Middle frontal gyrus (tissue), 1 donor: Measurements from ENCODE around the gene IL18.
"Not testable (repeated sequence)": the region's sequence is repeated elsewhere in the genome, so short reads cannot be mapped to it uniquely, and the experiment has no call there.

Experiments used
- DNase-seq: peaks from one replicate; pipeline ENCODE4 v3.0.0-alpha.2; 2015; ENCODE audit warnings: low spot score; ENCODE audit errors: extremely low spot score

The IL18 gene

DNA sequence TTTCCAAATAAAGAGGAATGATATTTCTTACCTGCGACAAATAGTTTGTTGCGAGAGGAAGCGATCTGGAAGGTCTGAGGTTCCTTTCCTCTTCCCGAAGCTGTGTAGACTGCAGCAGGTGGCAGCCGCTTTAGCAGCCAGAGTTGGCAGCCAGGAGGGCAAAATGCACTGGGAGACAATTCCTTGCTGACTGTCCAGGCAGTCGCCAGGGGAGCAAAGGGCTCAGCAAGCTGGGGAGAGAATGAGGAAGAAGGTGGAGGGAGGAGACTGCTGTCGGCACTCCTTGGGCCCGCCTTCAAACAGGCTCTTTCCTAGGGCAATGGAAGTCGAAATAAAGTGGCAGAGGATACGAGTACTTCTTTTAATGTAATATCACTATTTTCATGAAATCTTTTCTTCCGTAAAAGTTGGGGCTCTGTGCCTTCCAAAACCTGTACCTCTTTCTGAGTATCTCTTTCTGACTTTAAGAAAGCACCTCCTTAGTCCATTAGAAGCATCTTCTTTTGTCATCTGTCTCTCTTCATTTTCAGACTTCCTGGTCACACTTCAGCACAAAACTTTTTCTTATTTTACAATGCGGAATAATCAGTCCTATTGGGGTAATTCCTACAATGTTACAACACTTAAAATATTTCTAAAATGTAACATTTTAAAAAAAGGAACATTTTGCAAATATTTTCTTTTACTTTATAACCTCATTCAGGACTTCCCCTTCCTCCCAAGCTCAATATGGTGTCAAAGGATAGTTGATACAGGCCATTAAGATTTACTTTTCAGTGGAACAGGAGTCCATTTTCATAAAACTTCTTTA is at the start of gene IL18:
Gene IL18, minus strand, starts transcription at position 220 of the 811 bp plus-strand sequence. CDS start 9,041 bp downstream, outside the sequence.
- DNase-seq = no peak

DNA sequence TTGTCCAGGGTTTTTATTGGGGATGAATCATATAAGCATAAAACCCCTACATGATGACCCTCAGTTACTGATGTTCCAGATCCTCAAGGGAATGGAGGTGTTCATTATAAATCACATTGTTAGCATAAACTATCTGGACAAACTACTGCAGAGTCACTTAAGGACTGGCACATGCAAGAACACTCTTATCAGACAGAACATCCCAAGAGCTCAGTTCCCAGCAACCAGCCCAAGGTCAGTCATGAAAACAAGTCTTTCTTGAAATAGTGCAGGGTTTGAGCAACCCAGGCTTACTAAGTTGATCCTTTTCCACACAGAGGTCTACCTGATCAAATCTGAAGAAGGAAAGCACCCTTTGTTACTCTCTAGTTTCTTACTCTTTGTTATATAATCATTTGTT is 48.8 kb upstream of the IL18 start:
- no peak for DNase-seq

DNA sequence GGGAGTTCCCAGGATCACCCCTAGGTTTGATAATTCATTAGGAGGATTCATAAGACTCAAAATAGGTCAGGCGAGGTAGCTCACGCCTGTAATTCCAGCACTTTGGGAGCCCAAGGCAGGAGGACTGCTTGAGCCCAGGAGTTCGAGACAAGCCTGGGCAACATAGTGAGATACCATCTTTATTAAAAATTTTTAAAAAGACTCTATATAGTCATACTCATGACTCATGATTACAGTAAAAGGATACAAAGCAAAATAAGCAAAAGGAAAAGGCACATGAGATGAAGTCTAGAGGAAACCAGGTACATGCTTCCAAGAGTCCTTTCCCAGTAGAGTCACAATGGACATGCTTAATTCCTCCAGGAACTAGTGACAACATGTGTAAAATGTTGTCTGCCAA is 48.4 kb upstream of the IL18 start:
- DNase-seq = no peak

DNA sequence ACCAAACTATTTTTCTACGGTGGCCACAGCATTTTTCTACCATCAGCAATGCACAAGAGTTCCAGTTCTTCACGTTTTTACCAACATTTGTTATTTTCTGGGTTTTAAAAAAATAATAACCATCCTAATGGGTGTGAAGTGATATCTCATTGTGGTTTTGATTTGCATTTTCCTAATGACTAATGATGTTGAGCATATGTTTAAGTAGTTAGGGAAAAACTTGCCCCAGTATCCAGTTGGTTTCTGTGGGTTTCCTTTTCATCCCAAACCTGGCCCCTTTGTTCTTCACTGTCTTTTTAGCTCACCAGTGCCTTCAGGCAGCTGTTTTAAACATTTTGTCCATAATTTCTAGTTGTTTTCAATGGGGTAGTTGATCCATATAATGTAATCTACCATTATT is 47.6 kb upstream of the IL18 start:
- DNase-seq = no peak

DNA sequence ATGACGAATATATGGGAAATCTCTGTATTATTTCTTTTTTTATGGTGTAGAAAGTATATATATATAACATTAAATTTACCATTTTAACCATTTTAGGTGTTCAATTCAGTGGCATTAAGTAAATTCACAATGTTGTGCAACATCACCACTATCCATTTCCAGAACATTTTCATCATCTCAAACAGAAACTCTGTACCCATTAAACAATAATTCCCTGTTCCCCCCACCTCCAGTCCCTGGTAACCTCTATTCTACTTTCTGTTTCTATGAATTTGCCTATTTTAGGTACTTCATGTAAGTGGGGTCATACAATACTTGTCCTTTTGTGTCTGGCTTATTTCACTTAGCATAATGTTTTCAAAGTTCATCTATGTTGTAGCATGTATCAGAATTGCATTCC is 47.0 kb upstream of the IL18 start:
- DNase-seq = no peak

DNA sequence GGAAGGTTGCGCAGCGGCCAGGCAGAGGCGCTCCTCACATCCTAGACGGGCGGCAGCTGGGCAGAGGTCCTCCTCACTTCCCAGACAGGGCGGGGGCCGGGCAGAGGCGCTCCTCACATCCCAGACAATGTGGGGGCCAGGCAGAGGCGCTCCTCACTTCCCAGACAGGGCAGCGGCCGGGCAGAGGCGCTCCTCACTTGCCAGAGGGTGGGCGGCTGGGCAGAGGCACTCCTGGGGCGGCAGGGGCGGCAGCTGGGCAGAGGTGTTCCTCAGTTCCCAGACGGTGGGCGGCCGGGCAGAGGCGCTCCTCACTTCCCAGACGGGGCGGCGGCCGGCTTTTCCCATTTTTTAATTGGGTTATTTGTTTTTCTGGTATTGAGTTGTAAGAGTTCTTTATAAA is 42.2 kb upstream of the IL18 start:
- DNase-seq = no peak

DNA sequence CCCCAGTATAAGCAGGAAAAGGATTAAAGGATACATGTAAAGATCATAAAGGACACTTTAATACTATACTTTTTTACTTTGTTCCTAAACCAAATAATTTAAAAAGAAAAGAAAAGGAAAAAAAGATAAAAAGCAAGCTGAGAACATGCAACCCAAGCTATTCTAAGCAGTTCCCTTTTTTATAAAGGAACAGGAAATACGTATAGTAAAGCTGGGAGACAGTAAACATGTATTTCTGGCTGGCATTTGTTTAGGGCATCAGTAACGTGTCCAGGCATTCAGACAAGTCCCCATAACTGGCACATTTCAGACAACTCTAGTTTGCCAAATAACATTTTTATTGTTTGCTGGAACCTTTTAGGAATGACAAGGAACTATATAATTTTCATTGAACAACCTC is 36.4 kb upstream of the IL18 start:
- no peak for DNase-seq

DNA sequence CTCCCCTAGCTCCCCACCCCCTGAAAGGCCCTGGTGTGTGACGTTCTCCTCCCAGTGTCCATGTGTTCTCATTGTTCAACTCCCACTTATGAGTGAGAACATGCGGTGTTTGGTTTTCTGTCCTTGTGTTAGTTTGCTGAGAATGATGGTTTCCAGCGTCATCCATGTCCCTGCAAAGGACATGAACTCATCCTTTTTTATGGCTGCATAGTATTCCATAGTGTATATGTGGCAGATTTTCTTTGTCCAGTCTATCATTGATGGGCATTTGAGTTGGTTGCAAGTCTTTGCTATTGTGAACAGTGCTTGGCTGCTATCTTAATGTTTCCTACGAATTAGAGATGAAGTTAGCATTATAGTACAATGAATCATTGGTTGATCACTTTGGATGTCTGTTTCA is 35.2 kb upstream of the IL18 start:
- not testable (repeated sequence) for DNase-seq

DNA sequence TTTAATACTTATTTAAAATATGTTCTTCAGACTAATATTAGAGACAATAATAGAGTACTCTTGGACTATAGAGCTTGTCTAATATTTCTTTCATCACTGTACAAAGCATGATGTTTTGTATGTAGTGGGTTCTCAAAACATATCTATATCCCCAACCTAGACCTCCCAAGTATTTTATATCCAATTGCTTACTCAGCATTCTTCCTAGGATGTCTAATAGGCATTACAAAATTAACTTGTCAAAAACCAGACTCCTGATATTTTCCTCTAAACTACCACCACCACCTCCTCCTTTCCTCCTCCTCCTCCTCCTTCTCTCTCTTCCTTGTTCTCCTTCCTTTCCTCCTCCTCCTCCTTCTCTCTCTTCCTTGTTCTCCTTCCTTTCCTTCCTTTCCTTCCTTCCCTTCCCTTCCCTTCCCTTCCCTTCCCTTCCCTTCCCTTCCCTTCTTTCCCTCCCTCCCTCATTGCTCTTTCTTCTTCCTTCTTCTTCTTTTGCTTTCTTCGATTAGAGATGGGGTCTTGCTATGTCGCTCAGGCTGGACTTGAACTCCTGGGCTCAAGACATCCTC is 32.7 kb upstream of the IL18 start:
- DNase-seq = no peak

DNA sequence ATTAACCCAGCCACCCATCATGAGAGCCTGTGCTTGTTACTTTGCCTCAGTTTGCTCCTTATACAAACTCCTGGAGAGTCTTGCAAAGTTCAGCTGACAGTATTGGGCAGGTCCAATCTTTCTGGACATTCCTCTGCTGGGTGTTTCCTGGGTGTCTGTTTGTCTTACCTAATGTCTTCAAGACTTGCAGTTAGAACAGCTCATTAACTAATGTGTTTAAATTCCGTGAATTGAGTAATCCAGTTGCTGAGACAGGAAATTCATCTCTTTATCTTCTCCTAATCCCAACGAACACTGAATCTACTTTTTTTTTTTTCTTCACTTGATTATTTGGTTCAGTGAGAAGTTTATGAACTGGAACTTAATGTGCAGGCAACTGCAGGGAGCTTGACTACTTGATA is 32.1 kb upstream of the IL18 start:
- DNase-seq = no peak

DNA sequence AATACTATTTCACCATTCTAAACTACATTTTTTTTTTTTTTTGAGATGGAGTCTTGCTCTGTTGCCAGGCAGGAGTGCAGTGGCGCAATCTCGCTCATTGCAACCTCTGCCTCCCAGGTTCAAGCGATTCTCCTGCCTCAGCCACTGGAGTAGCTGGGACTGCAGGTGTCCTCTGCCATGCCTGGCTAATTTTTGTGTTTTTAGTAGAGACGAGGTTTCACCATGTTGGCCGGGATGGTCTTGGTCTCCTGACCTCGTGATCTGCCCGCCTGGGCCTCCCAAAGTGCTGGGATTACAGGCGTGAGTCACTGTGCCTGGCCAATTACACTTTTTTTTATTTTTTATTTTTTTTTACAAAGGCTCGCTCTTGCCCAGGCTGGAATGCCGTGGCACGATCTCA is 31.2 kb upstream of the IL18 start:
- DNase-seq = not testable (repeated sequence)

DNA sequence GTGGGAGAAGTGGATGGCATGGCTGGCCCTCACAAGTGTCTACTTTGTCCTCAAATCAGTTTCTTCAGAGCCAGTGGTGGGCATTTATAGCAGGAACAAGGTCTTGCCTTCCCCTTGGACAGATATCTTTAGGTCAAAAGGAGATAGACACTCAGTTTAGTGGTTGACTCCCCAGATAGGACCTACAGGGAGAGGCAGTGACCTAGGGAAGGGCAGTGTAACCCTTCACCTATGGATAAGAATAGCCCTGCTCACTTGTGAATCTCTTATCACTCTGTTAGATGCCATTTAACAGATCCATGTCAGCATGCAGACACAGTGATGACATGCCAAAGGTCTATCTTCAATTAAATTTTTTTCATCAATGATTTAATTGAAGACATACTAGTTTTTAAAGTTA is 22.4 kb upstream of the IL18 start:
- DNase-seq = no peak

DNA sequence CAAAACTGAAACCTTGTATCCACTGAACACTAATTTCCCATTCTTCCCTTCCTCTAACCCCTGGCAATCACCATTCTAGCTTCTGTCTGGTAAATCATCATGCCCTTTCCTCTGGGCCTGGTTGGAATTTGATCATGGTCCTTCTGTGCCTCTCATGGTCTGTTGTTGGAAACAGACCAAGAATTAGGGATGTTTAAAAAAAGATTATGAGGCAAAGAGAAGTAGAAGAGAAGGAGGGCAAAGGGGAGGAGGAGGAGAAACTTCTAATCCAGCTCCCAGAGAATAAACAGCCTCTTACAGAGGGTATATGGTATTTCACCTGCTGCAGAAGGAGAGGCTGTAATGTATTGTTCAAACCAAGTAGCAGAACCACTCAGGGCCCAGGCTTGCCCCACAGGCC is 22.0 kb upstream of the IL18 start:
- DNase-seq = no peak

DNA sequence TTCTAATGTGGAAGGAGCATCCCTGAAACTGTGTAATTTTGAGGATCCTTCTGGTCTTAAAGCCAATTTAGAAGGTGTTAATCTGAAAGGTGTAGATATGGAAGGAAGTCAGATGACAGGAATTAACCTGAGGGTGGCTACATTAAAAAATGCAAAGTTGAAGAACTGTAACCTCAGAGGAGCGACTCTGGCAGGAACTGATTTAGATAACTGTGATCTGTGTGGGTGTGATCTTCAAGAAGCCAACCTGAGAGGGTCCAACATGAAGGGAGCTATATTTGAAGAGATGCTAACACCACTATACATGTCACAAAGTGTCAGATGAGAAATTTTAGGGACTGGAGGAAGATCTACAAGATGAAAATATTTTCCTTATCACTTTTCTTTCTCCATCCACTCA is 19.0 kb upstream of the IL18 start:
- no peak for DNase-seq

DNA sequence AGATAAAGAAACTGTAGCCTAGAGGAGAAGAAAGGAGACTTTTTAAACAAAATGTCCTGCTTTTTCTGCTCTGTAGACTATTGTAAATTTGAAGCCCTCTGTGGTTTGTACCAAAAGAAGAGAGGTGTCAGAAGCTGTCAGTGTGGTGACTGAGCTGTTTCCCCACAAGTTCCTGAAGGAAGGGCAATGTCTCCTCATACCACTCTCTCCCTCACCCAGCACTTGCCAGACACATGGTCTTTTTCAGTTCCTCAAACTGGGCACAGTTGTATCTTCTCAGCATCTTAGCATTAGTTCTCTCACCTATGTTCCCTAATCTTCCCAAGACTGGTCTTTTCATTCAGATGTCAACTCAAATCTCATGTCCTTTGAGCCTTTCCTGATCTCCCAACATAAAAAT is 15.7 kb upstream of the IL18 start:
- no peak for DNase-seq

DNA sequence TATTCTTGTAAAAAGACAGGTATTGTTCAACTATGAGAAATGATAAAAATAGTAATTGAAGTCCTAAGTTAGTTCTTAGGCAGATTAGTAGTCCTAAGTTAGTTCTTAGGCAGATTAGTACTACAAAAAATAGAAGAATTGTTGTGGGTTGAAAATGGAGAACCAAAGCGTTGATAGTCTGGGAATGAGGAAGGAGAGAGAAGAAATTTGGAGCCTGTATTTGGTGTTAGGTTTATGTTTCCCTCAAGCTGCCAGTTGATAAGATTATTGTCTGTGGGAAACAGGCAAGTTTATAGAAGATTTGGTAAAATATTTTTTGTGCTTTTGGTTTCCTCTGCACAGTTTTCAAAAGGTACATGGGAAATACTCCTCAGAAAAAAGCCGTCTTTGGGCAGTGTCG is 15.0 kb upstream of the IL18 start:
- no peak for DNase-seq

DNA sequence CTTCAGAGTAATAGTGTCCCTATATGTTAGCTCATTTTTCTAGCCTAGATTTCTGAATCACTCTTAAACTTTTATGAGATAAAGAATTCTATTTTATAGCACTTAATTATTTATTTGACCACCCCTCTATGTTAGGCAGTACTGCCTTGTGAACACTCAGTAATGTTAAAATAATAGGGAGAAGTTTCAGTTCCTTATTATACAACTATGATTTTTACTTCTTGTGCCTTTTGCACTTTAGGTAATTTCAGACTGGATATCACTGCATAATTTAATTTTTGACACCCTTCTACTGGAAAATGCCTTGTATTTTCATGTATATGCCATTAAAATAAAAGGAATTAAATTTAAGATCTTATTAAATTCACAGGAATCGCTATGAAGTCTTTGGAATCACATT is 14.5 kb upstream of the IL18 start:
- DNase-seq = no peak

DNA sequence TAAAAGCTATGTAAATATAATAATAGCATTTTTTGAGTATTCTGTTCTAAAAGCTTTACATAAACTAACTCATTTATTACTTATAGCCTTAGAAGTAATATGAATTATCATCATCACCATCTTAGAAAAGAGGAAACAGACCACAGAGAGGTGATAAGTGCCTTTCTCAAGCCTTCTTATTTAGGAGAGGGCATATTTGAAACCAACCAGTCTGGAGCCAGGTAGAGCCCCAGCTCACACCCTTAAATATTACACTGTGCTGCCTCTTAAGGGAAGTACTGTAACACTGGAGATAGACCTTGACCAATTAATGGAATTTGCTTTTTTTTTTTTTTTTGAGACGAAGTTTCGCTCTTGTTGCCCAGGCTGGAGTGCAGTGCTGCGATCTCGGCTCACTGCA is 13.7 kb upstream of the IL18 start:
- no peak for DNase-seq

DNA sequence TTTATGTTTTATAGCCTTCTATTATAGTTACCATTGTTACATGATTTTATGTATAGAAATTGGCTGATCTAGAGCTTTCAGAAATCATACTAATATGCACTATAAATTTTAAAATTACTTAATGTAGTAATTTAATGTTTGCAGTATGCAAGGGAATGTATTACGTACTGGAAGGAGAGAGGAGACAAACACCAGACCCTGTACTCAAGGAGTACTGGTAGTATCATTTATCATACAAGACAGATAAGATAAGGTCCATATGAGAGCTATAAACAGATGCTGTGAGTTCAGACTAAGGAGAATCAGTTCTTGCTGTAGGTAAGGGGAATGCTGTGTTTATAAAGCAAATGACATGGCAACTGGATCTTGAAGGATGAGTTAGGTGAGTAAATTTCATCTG is 12.2 kb upstream of the IL18 start:
- DNase-seq = no peak

DNA sequence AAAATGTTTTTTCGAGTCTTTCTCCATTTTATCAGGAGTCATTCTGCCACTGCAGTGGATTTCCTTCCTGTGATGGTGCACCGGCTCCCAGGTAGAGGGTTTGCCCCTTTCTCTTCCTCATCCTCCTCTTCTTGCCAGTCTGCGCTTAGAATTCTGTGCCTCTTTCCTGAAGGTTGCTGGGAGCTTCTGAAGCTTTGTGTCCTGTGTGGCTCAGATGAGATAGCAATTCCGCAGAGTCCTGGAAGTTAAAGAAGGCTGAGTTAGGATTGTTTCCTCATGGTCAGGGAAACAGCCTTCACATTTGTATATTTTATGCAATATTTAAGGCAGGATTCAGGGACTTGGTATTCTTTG is 11.7 kb upstream of the IL18 start:
- DNase-seq = no peak

DNA sequence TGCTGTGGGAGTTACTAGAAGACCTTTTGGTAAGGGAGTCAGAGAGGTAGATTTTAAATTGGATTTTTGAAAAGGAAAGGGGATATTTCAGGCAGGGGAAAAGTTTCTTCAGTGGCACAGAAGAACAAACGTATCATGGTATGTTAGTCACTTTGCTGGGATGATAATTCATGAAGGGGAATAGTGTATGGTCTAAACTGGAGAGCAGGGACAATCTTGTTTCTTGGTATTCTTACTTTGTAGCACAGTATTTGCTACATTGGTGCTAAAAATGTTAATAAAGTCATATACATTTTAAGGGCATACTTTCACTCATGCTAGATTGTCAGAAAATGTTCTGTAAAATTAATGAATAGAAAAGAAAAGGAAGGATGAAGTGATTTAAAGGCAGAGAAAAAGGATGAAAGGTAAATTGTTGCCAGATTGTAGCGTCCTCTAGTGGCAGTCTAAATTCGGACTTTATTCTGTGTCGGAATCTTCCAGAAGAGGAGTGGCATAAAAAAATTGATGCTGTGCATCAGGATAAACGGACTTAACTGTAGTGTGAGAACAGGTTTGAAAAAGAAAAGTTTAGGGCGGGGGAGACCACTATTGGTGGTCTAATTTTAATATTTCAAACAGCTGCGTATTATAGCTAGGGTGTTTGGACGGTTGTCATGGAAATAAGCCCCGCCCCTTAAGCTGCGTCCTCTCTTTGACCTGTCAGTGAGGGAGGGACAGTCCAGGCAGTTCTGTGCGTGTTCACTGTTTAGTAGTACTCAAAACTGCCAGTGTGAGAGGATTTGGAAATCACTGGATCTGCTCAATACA is 11.1 kb upstream of the IL18 start, which contains the start of gene BCO2:
Gene BCO2, plus strand, starts transcription at position 724 of the 810 bp plus-strand sequence. CDS start 90 bp downstream, outside the sequence.
- DNase-seq = peak; percentile 60

DNA sequence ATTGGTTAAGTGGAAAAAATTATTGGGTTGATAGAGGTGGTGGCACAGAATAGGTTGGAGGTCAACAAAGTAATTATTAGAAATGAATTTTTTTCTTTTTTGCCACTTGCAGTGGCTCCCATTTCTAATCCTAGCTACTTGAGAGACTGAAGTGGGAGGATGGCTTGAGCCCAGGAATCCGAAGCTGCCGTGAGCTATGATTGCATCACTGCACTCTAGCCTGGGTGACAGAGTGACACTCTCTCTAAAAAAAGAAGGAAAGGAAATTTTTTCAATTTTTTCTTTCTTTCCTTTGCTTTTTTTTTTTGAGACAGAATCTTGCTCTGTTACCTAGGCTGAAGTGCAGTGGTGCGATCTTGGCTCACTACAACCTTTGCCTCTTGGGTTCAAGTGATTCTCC is 9.3 kb upstream of the IL18 start:
- no peak for DNase-seq
